HEK293 (cell line): ENCODE measurements around the gene RNU1-4.
"Not testable (repeated sequence)": the region's sequence is repeated elsewhere in the genome, so short reads cannot be mapped to it uniquely, and the experiment has no call there.

ENCODE experiments used
- CTCF ChIA-PET: fragments of 350-600 bp; formaldehyde crosslinking; extraction: SDS; loops from one replicate; lab custom pipeline; 2021; ENCODE audit warnings: antibody characterized with exemption; lab: Yijun Ruan, JAX
- POLR2A ChIA-PET: fragments of 300-600 bp; formaldehyde crosslinking; extraction: SDS; loops from one replicate; lab custom pipeline; 2020; ENCODE audit warnings: antibody characterized with exemption, inconsistent platforms; lab: Yijun Ruan, JAX
- H3K27ac ChIP-seq: fragments of 200-500 bp; sonication (Bioruptor generic); 2 replicates; pipeline ENCODE4 v1.5.1; 2014; ENCODE audit warnings: low read depth, low read length, control low read depth, inconsistent platforms; ENCODE audit errors: extremely low read depth
- H3K36me3 ChIP-seq, 2 experiments: fragments of 200-500 bp in 1 of 2; sonication (Bioruptor generic) in 1 of 2; 1 replicate in 1 of 2; 2 replicates in 1 of 2; pipeline ENCODE4 v1.5.1; 2014 to 2017; ENCODE audit warnings: inconsistent platforms in 2 of 2, low read length in 2 of 2; ENCODE audit not compliant: control insufficient read depth in 2 of 2, insufficient read depth in 1 of 2
- H3K4me1 ChIP-seq: fragments of 200-500 bp; sonication (Bioruptor generic); 2 replicates; pipeline ENCODE4 v1.5.1; 2014; ENCODE audit warnings: mild to moderate bottlenecking, low read length, inconsistent platforms; ENCODE audit not compliant: control insufficient read depth, insufficient read depth
- H3K4me3 ChIP-seq: 2 replicates; pipeline ENCODE4 v1.5.1; 2011; ENCODE audit warnings: low read depth, mild to moderate bottlenecking, control low read depth, low read length, moderate library complexity
- H3K9me3 ChIP-seq: fragments of 200-500 bp; sonication (Bioruptor generic); 2 replicates; pipeline ENCODE4 v1.5.1; 2014; ENCODE audit warnings: low read depth, low read length, inconsistent platforms; ENCODE audit not compliant: control insufficient read depth, insufficient read depth

The RNU1-4 gene

GRCh38 chr1:16740047-16740964, at the start of gene RNU1-4:
RNU1-4 (plus strand) TSS chr1:16740516.
- CTCF ChIA-PET, H3K36me3 ChIP-seq, H3K9me3 ChIP-seq, H3K4me3 ChIP-seq, POLR2A ChIA-PET, H3K4me1 ChIP-seq, H3K27ac ChIP-seq: not testable (repeated sequence)

GRCh38 chr1:16690971-16691682, 49.2 kb upstream of the RNU1-4 start:
- H3K4me1 ChIP-seq, H3K9me3 ChIP-seq, H3K4me3 ChIP-seq, H3K27ac ChIP-seq, H3K36me3 ChIP-seq, POLR2A ChIA-PET: not testable (repeated sequence)
- CTCF ChIA-PET: interaction anchor here (0.7 to 2.1 kb wide), 2 partner anchors 9 to 11 kb away, joined by 3 to 6 read pairs; no protein-coding TSS in a partner anchor

GRCh38 chr1:16692283-16692682, 48.0 kb upstream of the RNU1-4 start:
- CTCF ChIA-PET: interaction anchor here (2.1 kb wide), 1 partner anchor 10 kb away, joined by 6 read pairs; no protein-coding TSS in a partner anchor
- POLR2A ChIA-PET, H3K27ac ChIP-seq, H3K4me1 ChIP-seq, H3K36me3 ChIP-seq, H3K4me3 ChIP-seq, H3K9me3 ChIP-seq: not testable (repeated sequence)

GRCh38 chr1:16692717-16693448, 47.4 kb upstream of the RNU1-4 start:
- H3K27ac ChIP-seq, H3K9me3 ChIP-seq, H3K36me3 ChIP-seq, H3K4me1 ChIP-seq, H3K4me3 ChIP-seq, POLR2A ChIA-PET: not testable (repeated sequence)
- CTCF ChIA-PET: interaction anchor here (1.3 kb wide), 1 partner anchor 14 kb away, joined by 8 read pairs; no protein-coding TSS in a partner anchor

GRCh38 chr1:16693449-16694307, 46.6 kb upstream of the RNU1-4 start:
- H3K36me3 ChIP-seq, H3K27ac ChIP-seq, H3K4me3 ChIP-seq, H3K9me3 ChIP-seq, POLR2A ChIA-PET, H3K4me1 ChIP-seq: not testable (repeated sequence)
- CTCF ChIA-PET: interaction anchor here (1.3 to 1.4 kb wide), 2 partner anchors 9 to 14 kb away, joined by 3 to 8 read pairs; no protein-coding TSS in a partner anchor

- H3K4me3 ChIP-seq, H3K4me1 ChIP-seq, H3K27ac ChIP-seq, H3K36me3 ChIP-seq, H3K9me3 ChIP-seq: not testable (repeated sequence)
- ChIA-PET CTCF (interaction anchor here (1.3 to 1.4 kb wide), 2 partner anchors 8 to 13 kb away, joined by 3 to 8 read pairs; no protein-coding TSS in a partner anchor), POLR2A (interaction anchor here (1.1 kb wide), 1 partner anchor 13 kb away, joined by 4 read pairs; no protein-coding TSS in a partner anchor)
Measured at GRCh38 chr1:16694308-16694702, 46.0 kb upstream of the RNU1-4 start.

GRCh38 chr1:16696507-16697150, 43.7 kb upstream of the RNU1-4 start:
- H3K9me3 ChIP-seq, H3K27ac ChIP-seq, POLR2A ChIA-PET, H3K4me3 ChIP-seq, H3K4me1 ChIP-seq, H3K36me3 ChIP-seq: not testable (repeated sequence)
- CTCF ChIA-PET: interaction anchor here (0.5 to 1.7 kb wide), 6 partner anchors 9 to 76 kb away, joined by 3 to 7 read pairs (median 4); no protein-coding TSS in a partner anchor

GRCh38 chr1:16697152-16697551, 43.2 kb upstream of the RNU1-4 start:
- H3K36me3 ChIP-seq, H3K4me1 ChIP-seq, H3K9me3 ChIP-seq, H3K27ac ChIP-seq, H3K4me3 ChIP-seq, POLR2A ChIA-PET: not testable (repeated sequence)
- CTCF ChIA-PET: interaction anchor here (0.5 to 1.0 kb wide), 4 partner anchors 14 to 386 kb away, joined by 3 to 4 read pairs (median 4); no protein-coding TSS in a partner anchor

- H3K4me1 ChIP-seq, H3K4me3 ChIP-seq, H3K9me3 ChIP-seq, POLR2A ChIA-PET, H3K27ac ChIP-seq, H3K36me3 ChIP-seq: not testable (repeated sequence)
- CTCF ChIA-PET: interaction anchor here (0.9 kb wide), 1 partner anchor 11 kb away, joined by 3 read pairs; no protein-coding TSS in a partner anchor
Measured at GRCh38 chr1:16699440-16699839, 40.9 kb upstream of the RNU1-4 start.
